Activated CD8-positive, alpha-beta T cell treated with anti-CD3 and anti-CD28 coated beads for 36 hours (primary cell): Measurements from ENCODE around the gene DYNLL1. TPM values are rescaled to one million over a fixed set of nuclear protein-coding genes. Genes with fewer than 3 reads are reported as not detected.
"Not testable (repeated sequence)": the region's sequence is repeated elsewhere in the genome, so short reads cannot be mapped to it uniquely, and the experiment has no call there.

ENCODE experiments used
- ATAC-seq: fragments of 200-7000 bp; cut with Tn5 transposase; one replicate; pipeline ENCODE4 v1.10.0; 2021; ENCODE audit warnings: mild to moderate bottlenecking, moderate library complexity
- CTCF ChIA-PET: fragments of 350-600 bp; sonication (Branson Sonifier 250); formaldehyde crosslinking; loops from one replicate; lab custom pipeline; 2021; ENCODE audit warnings: antibody characterized with exemption; lab: Charles Lee
- POLR2A ChIA-PET: fragments of 350-600 bp; sonication (Branson Sonifier 250); formaldehyde crosslinking; loops from one replicate; lab custom pipeline; 2021; ENCODE audit warnings: antibody characterized with exemption; lab: Charles Lee
- DNase-seq: peaks from one replicate; pipeline ENCODE4 v3.0.0-alpha.2; 2020
- H3K27ac Mint-ChIP-seq: one replicate; pipeline ENCODE4 v1.8.0; 2021; ENCODE audit warnings: mild to moderate bottlenecking, mixed read lengths
- H3K27me3 Mint-ChIP-seq: one replicate; pipeline ENCODE4 v1.8.0; 2021; ENCODE audit warnings: mixed read lengths
- H3K36me3 Mint-ChIP-seq: one replicate; pipeline ENCODE4 v1.8.0; 2021; ENCODE audit warnings: low read depth, mixed read lengths
- H3K4me1 Mint-ChIP-seq: one replicate; pipeline ENCODE4 v1.8.0; 2021; ENCODE audit warnings: low read depth, mixed read lengths
- H3K4me3 Mint-ChIP-seq: one replicate; pipeline ENCODE4 v1.8.0; 2021; ENCODE audit warnings: mild to moderate bottlenecking, moderate library complexity, mixed read lengths
- H3K9me3 Mint-ChIP-seq: one replicate; pipeline ENCODE4 v1.8.0; 2021; ENCODE audit warnings: mixed read lengths
- intact Hi-C: fragments of 100-400 bp; cut with micrococcal nuclease; formaldehyde crosslinking; loops from one replicate; pipeline ENCODE4 v1.10.0; 2022
- total RNA-seq, 2 experiments: library from RNA; stranded (reverse); gene quantifications; one replicate each; pipeline ENCODE4 v1.2.3, GENCODE V29; 2021
- TF ChIP-seq, protein P1 (sequence below): fragments of 200-600 bp; IDR thresholded peaks from one replicate; pipeline ENCODE4 v1.8.0; 2022; ENCODE audit warnings: antibody characterized with exemption, mild to moderate bottlenecking

DYNLL1 gene
- total RNA-seq, 2 experiments from 2014 or later: 126 to 137 TPM

DNA sequence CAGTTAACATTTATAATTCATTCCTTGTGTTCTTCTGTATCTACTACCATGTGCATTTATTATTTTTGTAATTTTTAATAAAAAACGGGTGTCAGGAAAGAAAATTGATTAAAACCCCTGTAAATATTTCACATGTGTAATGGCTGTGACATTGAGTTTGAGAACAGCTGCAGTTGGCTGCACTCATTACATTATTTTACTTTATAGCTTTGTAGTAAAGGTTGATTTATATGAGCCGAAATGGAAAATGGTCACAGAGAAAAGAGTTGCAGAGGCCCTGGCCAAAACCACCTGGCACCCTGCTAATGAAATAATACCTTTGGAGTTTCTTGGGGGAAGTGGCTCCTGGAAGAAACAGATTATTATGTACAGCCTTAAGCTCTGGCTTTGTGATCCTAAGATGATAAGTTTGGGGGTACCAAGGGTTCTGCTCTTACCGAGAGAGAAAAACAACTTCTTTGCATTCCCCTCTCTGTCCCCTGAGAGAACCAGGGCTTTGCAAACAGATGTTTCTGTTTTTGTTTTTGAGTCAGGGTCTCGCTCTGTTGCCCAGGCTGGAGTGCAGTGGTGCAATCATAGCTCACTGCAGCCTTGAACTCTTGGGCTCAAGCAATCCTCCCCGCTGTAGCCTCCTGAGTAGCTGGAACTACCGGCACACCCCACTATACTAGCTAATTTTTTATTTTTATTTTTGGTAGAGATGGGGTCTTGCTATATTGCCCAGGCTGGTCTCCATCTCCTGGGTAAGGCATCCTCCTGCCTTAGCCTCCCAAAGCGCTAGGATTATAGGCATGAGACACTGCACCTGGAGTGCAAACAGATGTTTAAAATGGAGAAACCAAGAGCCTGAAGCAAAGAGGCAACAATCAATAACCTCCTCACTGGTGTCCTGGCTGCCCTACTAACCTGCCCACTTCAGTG, 9.7 kb upstream of the DYNLL1 start:
- no peak for DNase-seq
- TF ChIP-seq, protein P1, sequence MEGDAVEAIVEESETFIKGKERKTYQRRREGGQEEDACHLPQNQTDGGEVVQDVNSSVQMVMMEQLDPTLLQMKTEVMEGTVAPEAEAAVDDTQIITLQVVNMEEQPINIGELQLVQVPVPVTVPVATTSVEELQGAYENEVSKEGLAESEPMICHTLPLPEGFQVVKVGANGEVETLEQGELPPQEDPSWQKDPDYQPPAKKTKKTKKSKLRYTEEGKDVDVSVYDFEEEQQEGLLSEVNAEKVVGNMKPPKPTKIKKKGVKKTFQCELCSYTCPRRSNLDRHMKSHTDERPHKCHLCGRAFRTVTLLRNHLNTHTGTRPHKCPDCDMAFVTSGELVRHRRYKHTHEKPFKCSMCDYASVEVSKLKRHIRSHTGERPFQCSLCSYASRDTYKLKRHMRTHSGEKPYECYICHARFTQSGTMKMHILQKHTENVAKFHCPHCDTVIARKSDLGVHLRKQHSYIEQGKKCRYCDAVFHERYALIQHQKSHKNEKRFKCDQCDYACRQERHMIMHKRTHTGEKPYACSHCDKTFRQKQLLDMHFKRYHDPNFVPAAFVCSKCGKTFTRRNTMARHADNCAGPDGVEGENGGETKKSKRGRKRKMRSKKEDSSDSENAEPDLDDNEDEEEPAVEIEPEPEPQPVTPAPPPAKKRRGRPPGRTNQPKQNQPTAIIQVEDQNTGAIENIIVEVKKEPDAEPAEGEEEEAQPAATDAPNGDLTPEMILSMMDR: no peak
- ChIA-PET POLR2A (interaction anchor here (1.2 kb wide), 2 partner anchors 10 to 11 kb away, joined by 3 read pairs; partner anchors contain the start of gene DYNLL1), CTCF (interaction anchor here (0.9 kb wide), 1 partner anchor 16 kb away, joined by 3 read pairs; no protein-coding TSS in a partner anchor)
- Mint-ChIP-seq H3K27me3 (no peaks in the 10 kb centered on the region), H3K36me3 (peaks cover 2% of the 10 kb centered on the region), H3K4me3 (no peak overlapping the region), H3K9me3 (no peaks in the 10 kb centered on the region), H3K27ac (no peak overlapping the region), H3K4me1 (peaks cover 2% of the 10 kb centered on the region)
- ATAC-seq: no peak
- intact Hi-C loops: no loop called here

DNA sequence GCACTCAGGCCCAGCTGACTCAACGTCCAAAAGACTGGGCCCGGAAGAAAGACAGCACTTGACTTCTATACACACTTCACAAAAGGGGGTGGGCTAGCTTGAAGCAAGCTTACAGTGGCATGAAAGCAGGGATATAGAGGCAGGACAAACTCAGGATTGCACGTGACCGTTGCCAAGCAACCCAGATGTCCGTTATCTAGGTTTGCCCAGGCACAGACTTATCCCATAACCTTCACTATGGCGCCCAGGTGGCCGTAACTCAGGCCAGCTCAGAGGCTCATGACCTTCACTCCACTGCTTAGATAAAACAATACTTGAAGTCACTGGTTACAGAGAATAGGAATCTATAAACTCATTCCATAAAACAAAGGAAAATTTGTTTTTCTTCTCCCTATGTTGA, 8.4 kb upstream of the DYNLL1 start:
- H3K9me3 Mint-ChIP-seq, H3K4me3 Mint-ChIP-seq, ATAC-seq, intact Hi-C loops, CTCF ChIA-PET, DNase-seq, H3K4me1 Mint-ChIP-seq, H3K27ac Mint-ChIP-seq, H3K27me3 Mint-ChIP-seq, H3K36me3 Mint-ChIP-seq: not testable (repeated sequence)
- POLR2A ChIA-PET: interaction anchor here (0.7 kb wide), 1 partner anchor 8 kb away, joined by 3 read pairs; the partner anchor contains the start of gene DYNLL1

GRCh38 chr12:120488057-120488640, 7.8 kb upstream of the DYNLL1 start:
- Mint-ChIP-seq H3K4me1 (no peaks in the 10 kb centered on the region), H3K4me3 (no peak overlapping the region), H3K27ac (no peak overlapping the region), H3K36me3 (no peaks in the 10 kb centered on the region), H3K27me3 (no peaks in the 10 kb centered on the region), H3K9me3 (no peaks in the 10 kb centered on the region)
- ATAC-seq: no peak
- no peak for DNase-seq
- TF ChIP-seq, protein P1: no peak
- CTCF ChIA-PET: no interaction called here
- POLR2A ChIA-PET: interaction anchor here (0.5 to 2.1 kb wide), 2 partner anchors 18 to 128 kb away, joined by 3 to 8 read pairs; partner anchors contain the start of gene SRSF9
- intact Hi-C loops: no loop called here

DNA sequence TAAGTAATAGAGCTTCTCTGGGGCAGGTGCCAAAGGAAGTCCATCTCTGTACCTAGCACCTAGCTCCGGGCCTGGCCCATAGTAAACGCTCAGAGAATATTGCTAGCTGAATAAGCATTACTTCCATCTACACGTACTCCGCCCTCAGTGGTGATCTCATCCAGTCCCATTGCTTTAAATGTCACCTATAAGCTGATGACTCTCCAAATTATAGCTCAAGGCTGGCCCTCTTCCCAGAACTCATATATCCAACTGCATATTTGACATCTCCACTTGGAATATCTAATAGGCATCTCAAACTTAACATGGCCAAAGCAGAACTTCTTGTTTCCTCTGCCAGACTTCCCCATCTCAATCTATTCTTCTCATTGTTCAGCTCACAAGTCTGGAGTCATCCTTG, 6.9 kb upstream of the DYNLL1 start:
- CTCF ChIA-PET: no interaction called here
- no peaks in the 10 kb centered on the region for H3K36me3 Mint-ChIP-seq
- ATAC-seq (no peak), DNase-seq (no peak)
- POLR2A ChIA-PET: interaction anchor here (0.5 to 2.1 kb wide), 3 partner anchors 19 to 129 kb away, joined by 3 to 8 read pairs (median 3); partner anchors contain the start of gene SRSF9
- intact Hi-C loops: no loop called here
- no peaks in the 10 kb centered on the region for H3K4me1 Mint-ChIP-seq
- TF ChIP-seq, protein P1: no peak
- H3K9me3 Mint-ChIP-seq: no peaks in the 10 kb centered on the region
- no peaks in the 10 kb centered on the region for H3K27me3 Mint-ChIP-seq
- H3K4me3 Mint-ChIP-seq: no peak overlapping the region
- H3K27ac Mint-ChIP-seq: no peak overlapping the region

GRCh38 chr12:120490325-120490724, 5.6 kb upstream of the DYNLL1 start:
- TF ChIP-seq, protein P1: no peak
- Mint-ChIP-seq H3K9me3 (no peaks in the 10 kb centered on the region), H3K27ac (no peak overlapping the region), H3K4me1 (peaks cover 6% of the 10 kb centered on the region), H3K36me3 (no peaks in the 10 kb centered on the region), H3K4me3 (no peak overlapping the region), H3K27me3 (no peaks in the 10 kb centered on the region)
- ChIA-PET POLR2A (interaction anchor here (2.1 kb wide), 1 partner anchor 20 kb away, joined by 8 read pairs; the partner anchor contains the start of gene SRSF9), CTCF (interaction anchor here (1.6 kb wide), 1 partner anchor 10 kb away, joined by 4 read pairs; no protein-coding TSS in a partner anchor)
- intact Hi-C loops: no loop called here
- no peak for DNase-seq
- no peak for ATAC-seq
